ENCODE measurements around the gene STAT6. TPM values are rescaled to one million over a fixed set of nuclear protein-coding genes. Genes with fewer than 3 reads are reported as not detected.
A peak's percentile ranks its signal among the peaks of the same experiment; 100 is the strongest.

Gene STAT6
- polyA plus RNA-seq, 1 donor, result 127 TPM

DNA sequence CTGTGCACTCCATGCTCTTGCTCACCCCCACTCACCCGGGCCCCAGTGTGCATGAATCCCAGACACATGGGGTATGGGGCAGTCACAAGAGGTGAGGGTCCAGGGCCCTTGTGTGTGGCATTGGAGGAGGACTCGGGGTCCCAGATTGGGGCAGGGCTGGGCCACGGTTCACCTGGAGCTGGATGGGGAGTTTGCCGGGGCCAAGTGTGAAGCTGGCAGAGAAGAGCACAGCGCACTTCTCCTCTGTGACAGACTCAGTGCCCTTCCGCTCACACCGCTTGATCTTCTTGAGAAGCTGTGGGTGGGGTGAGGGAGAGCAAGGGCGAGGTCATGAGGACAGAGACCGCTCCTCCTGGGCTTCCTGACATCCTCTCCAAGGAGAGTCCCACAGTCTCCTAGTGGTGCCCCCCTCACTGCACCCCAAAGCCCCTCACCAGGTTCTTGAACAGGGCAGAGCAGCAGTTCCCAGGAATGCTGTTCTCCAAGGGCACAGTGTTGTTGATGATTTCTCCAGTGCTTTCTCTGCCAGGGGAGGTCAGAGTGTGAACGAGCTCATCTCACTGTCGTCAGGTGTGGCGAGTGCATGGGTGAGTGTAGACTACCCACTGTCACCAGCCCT lies 6.8 kb downstream of the STAT6 start:
- DNase-seq, result no peak

DNA sequence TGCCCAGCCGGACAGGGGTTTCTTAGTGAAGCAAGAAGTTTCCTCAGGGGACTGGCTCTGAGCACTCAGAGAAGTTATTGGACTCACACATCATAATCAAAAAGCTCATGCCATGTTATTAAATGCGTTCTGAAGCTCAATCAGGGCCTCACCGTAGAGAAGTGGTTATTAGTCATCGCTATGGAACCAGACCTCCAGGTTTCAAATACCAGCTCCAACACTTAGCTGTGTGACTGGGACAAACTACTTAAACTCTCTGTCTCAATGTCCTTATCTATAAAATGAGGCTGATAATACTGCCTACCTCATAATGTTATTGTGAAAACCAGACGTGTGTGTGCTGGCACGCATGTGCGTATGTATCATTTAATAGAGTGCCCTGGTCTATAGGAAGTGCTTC lies 7.3 kb downstream of the STAT6 start:
- no peak for DNase-seq

DNA sequence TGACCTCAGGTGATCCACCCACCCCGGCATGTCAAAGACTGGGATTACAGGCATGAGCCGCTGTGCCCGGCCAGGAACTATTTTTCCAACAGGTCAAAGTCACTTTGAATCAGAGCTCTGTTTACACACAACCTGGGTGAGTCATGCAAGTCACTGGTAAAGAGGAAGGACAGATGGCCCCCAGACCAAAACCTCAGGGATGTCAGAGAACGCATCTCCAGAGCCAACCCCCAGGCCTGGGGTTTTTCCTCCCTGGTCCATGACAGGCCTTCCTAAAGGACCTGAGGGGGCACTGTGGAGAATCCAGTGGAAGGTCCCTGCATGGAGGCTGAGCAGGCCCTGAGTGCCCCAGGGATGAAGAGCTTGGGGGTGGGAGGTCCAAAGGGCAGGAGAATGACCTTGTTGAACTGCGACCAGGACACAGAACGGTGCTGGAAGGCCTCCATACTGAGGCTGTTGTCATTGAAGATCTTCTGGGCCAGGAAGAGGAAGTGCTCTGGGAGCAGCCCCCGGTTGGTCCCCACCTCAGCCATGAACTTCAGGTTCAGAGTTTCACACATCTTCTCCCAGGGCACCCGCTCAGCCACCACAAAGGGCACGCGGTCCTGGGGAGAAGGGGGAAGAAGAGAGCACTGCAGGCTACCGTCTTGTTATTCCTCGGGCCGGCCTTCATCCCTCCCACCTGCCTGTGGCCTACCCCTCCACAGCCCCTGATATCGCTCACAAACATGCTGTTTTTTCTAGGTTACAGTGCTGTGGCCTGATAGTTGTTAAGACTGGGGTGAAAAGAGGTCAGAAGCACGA lies 9.1 kb downstream of the STAT6 start:
- no peak for DNase-seq

DNA sequence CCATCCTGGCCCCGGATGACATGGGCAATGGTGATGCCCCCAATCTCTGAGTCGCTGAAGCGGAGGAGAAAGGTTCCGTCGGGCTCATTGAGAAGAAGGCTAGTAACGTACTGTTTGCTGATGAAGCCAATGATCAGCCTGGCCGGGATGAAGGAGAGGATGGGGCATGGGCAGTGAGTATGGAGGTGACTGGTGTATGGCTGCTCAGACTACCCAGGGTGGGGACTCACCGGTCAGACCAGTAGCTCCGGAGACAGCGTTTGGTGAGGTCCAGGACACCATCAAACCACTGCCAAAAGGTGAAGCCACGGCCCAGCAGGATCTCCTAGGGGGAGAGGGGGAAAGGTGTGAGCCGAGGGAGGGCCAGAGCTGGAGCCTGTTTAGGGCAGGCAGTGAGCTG lies 11.4 kb downstream of the STAT6 start:
- DNase-seq, result no peak

DNA sequence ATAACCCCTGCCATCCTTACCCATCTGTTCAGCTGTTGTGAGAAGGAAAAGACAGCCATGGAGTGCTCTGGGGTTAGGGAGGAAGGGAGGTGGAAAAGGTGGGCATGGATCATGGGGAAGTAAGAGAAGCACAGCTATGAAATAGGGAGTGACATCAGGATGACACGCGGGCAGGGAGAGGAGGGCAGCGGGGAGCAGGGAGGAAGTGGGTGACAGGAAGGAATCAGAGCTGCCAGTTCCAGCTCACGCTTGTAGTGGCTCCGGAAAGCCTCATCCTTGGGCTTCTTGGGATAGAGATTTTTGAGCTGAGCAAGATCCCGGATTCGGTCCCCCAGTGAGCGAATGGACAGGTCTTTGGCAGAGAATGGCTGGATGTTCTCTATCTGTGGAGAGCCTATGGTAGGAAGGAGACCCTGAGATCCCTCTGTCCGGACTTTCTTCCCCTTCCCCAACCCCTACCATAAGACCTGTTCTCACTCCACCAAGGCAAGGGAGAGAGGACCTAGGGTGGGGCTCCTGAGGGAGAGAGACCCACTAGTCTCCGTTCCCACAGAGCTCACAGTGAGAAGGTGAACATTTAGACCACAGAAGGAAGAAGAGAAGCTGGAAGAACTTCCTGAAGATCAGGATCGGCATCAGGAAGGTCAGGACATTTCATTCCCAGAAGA lies 12.0 kb downstream of the STAT6 start:
- no peak for DNase-seq

DNA sequence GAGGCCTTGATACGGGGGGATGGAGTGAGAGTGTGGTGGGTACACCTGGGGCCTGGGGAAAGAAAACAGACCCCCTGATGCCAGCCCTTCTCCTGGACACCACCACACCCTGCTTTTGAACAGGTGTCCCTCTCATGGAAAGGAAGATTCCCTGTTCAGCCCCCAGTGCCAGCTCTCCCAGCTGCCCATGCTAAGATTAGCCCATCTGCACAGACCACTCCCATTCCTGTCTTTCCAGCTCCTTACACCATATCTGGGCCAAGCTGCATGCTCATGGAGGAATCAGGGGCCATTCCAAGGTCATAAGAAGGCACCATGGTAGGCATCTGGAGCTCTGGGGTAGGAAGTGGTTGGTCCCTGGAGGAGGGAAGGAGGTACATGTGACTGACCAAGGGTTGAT lies 12.6 kb downstream of the STAT6 start:
- DNase-seq, result no peak

DNA sequence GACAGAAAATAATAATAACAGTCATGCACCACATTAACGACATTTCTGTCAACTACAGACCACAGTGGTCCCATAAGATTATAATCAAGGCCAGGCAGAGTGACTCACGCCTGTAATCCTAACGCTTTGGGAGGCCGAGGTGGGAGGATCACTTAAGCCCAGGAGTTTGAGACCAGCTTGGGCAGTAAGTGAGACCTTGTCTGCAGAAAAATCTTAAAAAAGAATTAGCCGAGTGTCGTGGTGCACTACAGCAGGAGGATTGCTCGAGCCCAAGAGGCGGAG lies 13.7 kb downstream of the STAT6 start:
- no peak for DNase-seq

DNA sequence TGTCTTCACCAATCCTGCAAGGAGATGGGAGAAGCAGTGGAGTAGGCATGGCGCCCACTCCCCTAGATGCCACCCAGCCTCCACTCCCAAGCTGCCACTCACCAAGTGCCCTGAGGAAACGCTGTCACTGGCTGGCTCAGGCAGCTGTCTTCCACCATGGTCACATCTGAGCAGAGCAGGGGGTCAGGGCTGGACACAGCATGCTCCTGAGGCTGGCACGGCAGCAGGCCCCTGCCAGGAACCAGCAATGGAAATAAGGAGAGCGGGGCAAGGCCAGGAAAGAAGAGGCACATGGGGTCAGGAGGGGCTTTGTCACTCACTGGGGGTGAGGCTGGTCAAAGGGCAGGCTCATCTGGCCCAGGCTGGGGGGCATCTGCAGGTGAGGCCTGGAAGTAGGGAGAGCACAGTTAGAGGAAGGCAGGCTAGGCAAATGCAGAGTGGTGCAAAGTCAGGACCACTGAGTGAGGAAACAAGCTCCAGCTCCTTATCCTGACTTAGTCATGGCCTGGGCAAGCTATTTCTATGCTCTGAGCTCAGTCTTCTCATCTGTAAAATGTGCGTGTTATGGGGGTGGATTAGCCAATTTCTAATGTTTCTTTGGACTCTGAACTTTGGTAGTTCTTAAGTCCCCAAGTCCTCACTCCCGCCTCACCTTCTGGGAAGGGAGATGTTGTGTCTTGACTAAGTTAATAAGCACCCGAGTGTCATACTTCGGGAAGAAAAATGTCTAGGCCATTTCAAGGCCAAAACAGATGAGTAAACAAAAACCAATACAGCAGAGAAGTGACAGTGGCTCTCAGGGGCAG lies 14.2 kb downstream of the STAT6 start:
- no peak for DNase-seq

DNA sequence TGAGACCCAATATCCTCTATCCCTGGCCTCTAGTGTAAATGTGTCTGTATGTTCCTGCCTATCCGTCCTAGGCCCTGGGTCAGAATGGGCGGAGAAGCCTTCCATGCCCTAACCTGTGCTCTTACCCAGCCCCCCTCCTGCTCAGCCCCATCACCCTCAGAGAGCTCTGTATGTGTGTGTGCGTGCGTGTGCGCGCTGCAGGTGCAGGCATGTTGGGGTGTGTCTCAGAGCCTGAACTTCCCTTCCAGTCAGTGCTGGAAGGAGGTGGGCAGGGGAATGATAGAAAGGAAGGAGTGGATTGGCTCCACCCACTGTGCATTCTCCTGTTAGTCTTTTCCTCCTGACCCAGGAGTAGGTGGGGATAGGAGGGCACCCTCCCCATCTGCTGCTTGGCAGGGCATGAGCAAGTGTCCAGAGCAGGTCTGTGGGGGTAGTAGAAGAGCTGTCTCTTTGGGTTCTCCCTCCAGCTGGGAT lies 15.0 kb downstream of the STAT6 start:
- DNase-seq, result no peak

DNA sequence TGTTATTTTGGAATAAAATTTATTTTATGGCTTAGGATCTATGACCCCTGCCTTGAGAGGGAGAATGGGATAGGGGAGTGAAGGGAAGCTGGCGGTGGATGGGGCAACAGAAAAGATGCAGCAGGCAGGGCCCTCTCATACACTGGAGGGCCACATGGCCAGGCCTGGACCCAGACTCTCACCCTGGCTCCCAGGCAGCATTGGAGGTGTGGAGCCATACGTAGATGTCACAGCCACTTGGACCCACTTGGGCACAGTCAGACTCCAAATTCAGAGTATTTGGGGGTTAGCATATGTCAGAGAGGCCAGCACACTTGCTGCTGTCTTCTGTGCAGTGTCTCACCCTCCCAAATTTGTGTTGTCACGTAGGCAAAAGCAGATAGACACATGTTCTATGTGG lies 15.7 kb downstream of the STAT6 start:
- DNase-seq, result no peak

DNA sequence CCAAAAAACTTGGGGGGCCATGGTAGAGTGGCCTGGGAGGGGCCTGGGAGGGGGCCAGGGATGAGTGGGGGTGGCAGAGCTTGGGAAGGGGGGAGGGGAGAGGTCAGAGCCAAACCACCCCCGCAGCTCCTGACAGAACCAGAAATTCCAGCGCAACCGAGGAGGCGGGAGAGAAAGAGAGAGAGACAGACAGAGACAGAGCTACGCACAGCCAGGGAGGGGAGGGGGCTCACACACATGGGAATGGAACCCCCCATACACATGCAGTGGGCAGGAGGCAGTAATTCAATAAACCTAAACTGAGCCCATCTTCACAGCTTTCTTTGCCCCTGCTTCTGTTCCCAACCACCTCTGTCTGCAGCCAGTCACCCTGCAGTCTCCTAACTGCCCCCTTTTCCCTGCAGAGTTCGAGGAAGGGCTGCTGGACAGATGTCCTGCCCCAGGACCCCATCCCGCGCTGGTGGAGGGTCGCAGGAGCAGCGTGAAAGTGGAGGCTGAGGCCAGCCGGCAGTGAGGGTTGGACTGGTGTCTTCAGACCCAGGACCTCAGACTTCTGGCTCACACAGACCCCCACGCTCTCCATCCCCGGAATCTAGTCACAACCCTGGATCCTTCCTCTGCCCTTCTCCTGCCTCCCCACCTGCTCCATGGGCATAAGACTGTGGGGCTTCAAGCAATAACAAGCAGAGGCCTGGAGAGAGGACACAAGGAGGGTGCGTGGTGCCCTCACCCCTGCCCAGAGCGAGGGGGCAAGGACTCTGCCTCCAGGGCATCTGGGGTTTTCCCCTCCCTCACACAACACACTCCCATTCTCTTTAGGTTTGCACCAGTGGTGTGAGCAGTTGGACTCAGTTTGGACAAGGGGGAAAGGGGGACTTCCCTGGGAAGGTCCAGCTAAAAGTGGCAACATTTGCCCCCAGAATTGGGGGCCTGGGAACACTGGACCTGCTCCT lies 16.7 kb downstream of the STAT6 start:
- no peak for DNase-seq

DNA sequence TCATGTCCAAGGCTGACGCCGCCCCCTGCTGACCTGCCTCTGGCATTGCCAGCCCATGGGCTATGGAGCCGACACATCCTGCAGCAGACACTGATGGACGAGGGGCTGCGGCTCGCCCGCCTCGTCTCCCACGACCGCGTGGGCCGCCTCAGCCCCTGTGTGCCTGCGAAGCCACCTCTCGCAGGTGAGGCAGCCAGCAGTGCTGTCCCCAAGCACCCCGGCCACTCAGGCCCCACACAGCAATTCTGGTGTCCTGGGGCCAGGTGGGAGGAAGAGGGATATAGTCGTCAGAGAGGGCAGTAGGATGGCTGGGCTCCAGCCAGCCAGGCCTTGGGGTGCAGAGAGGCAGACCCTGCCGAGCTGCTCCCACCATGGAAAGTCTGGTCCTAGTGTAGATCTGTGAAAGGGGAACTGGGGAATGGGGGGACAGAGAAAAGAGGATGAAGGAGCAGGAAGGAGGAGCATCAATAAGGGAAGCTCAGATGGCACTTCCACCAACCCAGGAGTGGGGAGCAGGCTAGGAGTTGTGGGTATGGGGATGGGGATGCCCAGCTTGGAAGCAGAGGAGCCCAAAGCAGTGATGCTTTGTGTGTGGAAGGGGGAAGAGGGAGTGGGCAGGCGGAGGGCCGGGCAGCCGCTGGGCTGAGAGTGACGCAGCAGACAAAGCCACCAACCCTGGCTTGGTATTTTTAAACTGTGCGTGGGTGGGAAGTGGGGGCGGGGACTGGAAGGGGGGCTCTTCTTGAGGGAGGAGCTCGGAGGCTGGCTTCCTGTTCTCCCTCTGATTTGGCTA lies 17.6 kb downstream of the STAT6 start:
- peak; percentile 67 for DNase-seq

DNA sequence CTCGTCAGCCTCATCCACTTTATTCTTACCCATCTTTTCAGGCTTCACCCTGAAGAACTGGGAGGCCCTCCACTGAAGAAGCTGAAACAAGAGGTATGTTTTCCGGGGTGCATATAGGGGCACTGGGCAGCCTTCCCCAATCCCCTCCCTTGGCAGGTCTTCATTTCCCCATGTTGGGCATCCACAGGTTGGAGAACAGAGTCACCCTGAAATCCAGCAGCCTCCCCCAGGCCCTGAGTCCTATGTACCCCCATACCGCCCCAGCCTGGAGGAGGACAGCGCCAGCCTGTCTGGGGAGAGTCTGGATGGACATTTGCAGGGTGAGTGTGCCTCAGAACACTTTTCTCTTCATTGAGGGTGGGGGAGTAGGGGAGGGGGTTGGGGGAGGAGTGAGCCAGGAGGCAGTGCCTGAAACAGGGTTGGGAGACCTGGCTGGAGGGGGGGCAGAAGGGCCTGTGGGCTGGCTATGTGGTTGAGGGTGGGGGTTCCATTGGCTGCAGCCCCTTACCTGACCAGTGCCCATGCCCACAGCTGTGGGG lies 18.2 kb downstream of the STAT6 start:
- no peak for DNase-seq

DNA sequence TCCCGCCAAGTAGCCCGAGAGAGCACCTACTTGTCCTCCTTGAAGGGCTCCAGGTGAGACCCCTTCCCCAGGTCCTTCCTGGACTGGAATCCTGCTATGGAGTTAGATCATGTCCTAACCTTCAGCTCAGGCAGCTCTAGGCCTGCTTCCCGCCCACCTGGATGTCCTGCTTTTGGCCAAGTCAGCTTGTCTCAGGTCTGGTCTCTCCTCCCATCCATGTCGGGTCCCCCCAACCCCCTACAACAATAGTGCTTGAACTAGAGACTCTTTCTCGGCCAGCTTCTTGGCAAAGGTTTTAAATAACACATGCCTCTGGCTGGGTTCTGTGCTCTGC lies 18.7 kb downstream of the STAT6 start:
- no peak for DNase-seq

DNA sequence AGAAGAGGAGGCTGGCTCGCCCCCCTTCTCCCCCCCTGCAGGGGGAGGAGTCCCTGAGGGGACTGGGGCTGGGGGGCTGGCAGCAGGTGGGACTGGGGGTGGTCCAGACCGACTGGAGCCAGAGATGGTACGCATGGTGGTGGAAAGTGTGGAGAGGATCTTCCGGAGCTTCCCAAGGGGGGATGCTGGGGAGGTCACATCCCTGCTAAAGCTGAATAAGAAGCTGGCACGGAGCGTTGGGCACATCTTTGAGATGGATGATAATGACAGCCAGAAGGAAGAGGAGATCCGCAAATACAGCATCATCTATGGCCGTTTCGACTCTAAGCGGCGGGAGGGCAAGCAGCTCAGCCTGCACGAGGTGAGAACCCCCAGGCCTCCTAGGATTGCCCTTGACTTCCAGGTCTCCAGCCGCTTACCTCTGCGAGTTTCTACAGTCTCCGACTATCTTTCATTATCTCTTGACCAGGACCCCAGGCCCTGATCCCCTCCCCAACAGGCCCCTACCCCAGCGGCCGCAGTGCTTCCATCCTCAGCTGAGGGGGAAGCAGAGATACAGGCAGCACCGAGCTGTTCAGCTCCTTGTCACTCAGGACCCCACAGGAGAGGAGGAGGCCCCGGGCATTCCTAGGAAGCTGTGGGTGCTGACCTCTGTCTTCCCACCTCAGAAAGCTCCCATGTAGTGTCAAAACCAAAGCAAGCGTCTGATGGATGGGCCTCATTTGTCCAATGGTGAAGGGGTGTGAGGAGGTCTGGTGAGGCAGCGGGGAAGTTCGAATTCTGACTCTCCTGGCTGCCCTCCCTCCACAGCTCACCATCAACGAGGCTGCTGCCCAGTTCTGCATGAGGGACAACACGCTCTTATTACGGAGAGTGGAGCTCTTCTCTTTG lies 19.3 kb downstream of the STAT6 start:
- no peak for DNase-seq

DNA sequence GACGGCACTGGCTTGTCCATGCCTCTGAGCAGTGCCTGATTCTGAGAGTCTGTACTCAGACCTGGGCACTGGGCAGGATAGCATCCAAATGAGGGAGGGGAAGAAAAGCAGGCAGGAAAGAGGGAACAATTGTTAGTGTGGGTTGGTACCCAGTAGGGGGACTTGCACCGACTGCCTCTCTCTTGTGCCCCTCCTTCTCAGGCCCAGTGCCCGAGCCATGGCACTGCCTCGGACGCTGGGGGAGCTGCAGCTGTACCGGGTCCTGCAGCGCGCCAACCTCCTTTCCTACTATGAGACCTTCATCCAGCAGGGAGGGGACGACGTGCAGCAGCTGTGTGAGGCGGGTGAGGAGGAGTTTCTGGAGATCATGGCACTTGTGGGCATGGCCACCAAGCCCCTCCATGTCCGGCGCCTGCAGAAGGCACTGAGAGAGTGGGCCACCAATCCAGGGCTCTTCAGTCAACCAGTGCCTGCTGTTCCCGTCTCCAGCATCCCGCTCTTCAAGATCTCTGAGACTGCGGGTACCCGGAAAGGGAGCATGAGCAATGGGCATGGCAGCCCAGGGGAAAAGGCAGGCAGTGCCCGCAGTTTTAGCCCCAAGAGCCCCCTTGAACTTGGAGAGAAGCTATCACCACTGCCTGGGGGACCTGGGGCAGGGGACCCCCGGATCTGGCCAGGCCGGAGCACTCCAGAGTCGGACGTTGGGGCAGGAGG lies 20.1 kb downstream of the STAT6 start:
- no peak for DNase-seq

DNA sequence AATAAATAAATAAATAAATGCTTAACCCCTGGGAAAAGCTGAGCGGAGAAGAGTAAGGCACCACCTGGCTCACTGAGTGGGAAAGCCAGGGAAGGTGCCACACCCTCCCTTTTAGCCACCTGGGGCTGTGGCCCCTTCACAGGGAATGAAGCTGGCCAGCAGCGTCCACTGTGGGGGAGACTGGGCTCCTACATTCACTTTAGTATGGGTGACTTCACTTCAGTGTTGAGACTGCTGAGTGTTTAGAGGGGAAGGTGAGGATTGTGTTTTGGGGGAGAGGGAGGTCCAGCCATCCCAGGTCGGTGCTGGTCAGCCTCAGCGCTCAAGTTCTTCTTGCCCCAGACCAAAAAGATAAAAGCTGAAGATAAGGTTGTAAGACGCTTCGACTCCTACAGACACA lies 20.7 kb downstream of the STAT6 start:
- no peak for DNase-seq
